K562 (cell line): Measurements from ENCODE around the gene CHD3. TPM values are rescaled to one million over a fixed set of nuclear protein-coding genes. Genes with fewer than 3 reads are reported as not detected.

Experiments
- ATF1 ChIP-seq, 2 experiments: fragments of 450-650 bp in 1 of 2; IDR thresholded peaks; 2 replicates each; pipeline ENCODE4 v1.6.1; 2016; ENCODE audit warnings: missing compliant biosample characterization in 1 of 2, missing genetic modification characterization in 1 of 2
- ATF3 ChIP-seq, 2 experiments: fragments of 450-650 bp in 1 of 2; sonication (generic) in 1 of 2; formaldehyde crosslinking in 1 of 2; IDR thresholded peaks in 1 of 2; conservative IDR thresholded peaks in 1 of 2; 2 replicates each; pipeline versions ENCODE4 v1.6.1 to v1.8.1; 2016 to 2023; ENCODE audit warnings: mild to moderate bottlenecking in 2 of 2, moderate library complexity in 2 of 2, inconsistent platforms in 1 of 2, missing genetic modification reagents in 1 of 2
- BRCA1 ChIP-seq, 2 experiments: fragments of 450-650 bp in 1 of 2; sonication (generic) in 1 of 2; formaldehyde crosslinking in 1 of 2; IDR thresholded peaks; 2 replicates each; pipeline versions ENCODE4 v1.5.0 to v1.6.1; 2017 to 2020; ENCODE audit warnings: mild to moderate bottlenecking in 1 of 2, missing genetic modification reagents in 1 of 2
- CGGBP1 ChIP-seq: fragments of 250-450 bp; sonication (Bioruptor Pico); IDR thresholded peaks from 2 replicates; pipeline ENCODE4 v1.9.0; 2021; ENCODE audit warnings: mild to moderate bottlenecking
- CHAMP1 ChIP-seq: fragments of 450-650 bp; IDR thresholded peaks from 2 replicates; pipeline ENCODE4 v1.6.1; 2016; ENCODE audit warnings: mild to moderate bottlenecking
- CHD1 ChIP-seq: fragments of 200-600 bp; sonication (generic); IDR thresholded peaks from one replicate; pipeline ENCODE4 v1.6.1; 2012; ENCODE audit warnings: mild to moderate bottlenecking, moderate library complexity, low read length, inconsistent platforms
- CREBBP ChIP-seq: IDR thresholded peaks from one replicate; pipeline ENCODE4 v1.6.1; 2012; ENCODE audit warnings: low read depth, mild to moderate bottlenecking, control low read depth, inconsistent platforms, low read length
- ELF4 ChIP-seq: fragments of 450-650 bp; formaldehyde crosslinking; IDR thresholded peaks from 2 replicates; pipeline ENCODE4 v1.4.0; 2022; ENCODE audit warnings: missing genetic modification characterization
- FOXA1 ChIP-seq: fragments of 450-650 bp; IDR thresholded peaks from 2 replicates; pipeline ENCODE4 v1.6.1; 2016; ENCODE audit warnings: mild to moderate bottlenecking, borderline replicate concordance
- HES1 ChIP-seq: fragments of 450-650 bp; IDR thresholded peaks from 2 replicates; pipeline ENCODE4 v1.6.1; 2016; ENCODE audit warnings: low read depth, mild to moderate bottlenecking, moderate library complexity
- ID3 ChIP-seq, 2 experiments: fragments of 250-450 bp in 1 of 2; fragments of 450-650 bp in 1 of 2; sonication (Bioruptor Pico) in 1 of 2; IDR thresholded peaks; 2 replicates each; pipeline versions ENCODE4 v1.6.1 to v1.8.0; 2016 to 2021; ENCODE audit warnings: mild to moderate bottlenecking in 2 of 2, moderate library complexity in 2 of 2, missing compliant biosample characterization in 1 of 2, missing genetic modification characterization in 1 of 2
- KDM2B ChIP-seq: fragments of 250-450 bp; sonication (Bioruptor Pico); IDR thresholded peaks from 2 replicates; pipeline ENCODE4 v1.8.0; 2021; ENCODE audit warnings: mild to moderate bottlenecking, moderate library complexity
- KLF1 ChIP-seq: fragments of 450-650 bp; IDR thresholded peaks from 2 replicates; pipeline ENCODE4 v1.6.1; 2016; ENCODE audit warnings: missing genetic modification characterization, missing compliant biosample characterization
- KLF16 ChIP-seq: IDR thresholded peaks from 2 replicates; pipeline ENCODE4 v1.6.1; 2016; ENCODE audit warnings: antibody characterized with exemption
- LCOR ChIP-seq: sonication (generic); formaldehyde crosslinking; IDR thresholded peaks from 2 replicates; pipeline ENCODE4 v1.8.0; 2022; ENCODE audit warnings: mild to moderate bottlenecking, missing genetic modification reagents
- PHB2 ChIP-seq: fragments of 450-650 bp; IDR thresholded peaks from 2 replicates; pipeline ENCODE4 v1.6.1; 2017; ENCODE audit warnings: low read depth
- POLR2G ChIP-seq: fragments of 200-400 bp; formaldehyde crosslinking; IDR thresholded peaks from 2 replicates; pipeline ENCODE4 v1.6.1; 2017; ENCODE audit warnings: low read depth, mild to moderate bottlenecking, antibody characterized with exemption, low read length, moderate library complexity
- RBFOX2 ChIP-seq: fragments of 200-400 bp; formaldehyde crosslinking; IDR thresholded peaks from 2 replicates; pipeline ENCODE4 v1.6.1; 2017; ENCODE audit warnings: low read depth, mild to moderate bottlenecking, low read length, moderate library complexity
- SPI1 ChIP-seq: IDR thresholded peaks from 2 replicates; pipeline ENCODE4 v1.6.1; 2011; ENCODE audit warnings: low read depth, low read length, control low read depth, borderline replicate concordance
- TEAD2 ChIP-seq: fragments of 450-650 bp; IDR thresholded peaks from 2 replicates; pipeline ENCODE4 v1.6.1; 2016; ENCODE audit warnings: missing genetic modification characterization, control low read depth, missing compliant biosample characterization
- XRCC5 ChIP-seq: fragments of 200-400 bp; formaldehyde crosslinking; IDR thresholded peaks from 2 replicates; pipeline ENCODE4 v1.6.1; 2017; ENCODE audit warnings: low read depth, mild to moderate bottlenecking, low read length
- YBX1 ChIP-seq: fragments of 450-650 bp; IDR thresholded peaks from 2 replicates; pipeline ENCODE4 v1.7.1; 2016; ENCODE audit warnings: mild to moderate bottlenecking
- ZNF75A ChIP-seq: fragments of 450-650 bp; formaldehyde crosslinking; IDR thresholded peaks from 2 replicates; pipeline ENCODE4 v1.4.0; 2020; ENCODE audit warnings: mild to moderate bottlenecking
- ZNF76 ChIP-seq: fragments of 250-450 bp; sonication (Bioruptor Pico); IDR thresholded peaks from 2 replicates; pipeline ENCODE4 v1.4.0; 2020; ENCODE audit warnings: mild to moderate bottlenecking, moderate library complexity, borderline replicate concordance
- polyA plus RNA-seq, 8 experiments: library from polyadenylated mRNA; depleted of rRNA in 4 of 8; stranded (reverse) in 5 of 8; unstranded in 3 of 8; fragments of >200 nt; fragmentation: Nextera tagmentation in 2 of 8; fragmentation: Illumina TruSeq in 1 of 8; extraction: Ambion mirVana in 2 of 8; extraction: Trizol in 1 of 8; gene quantifications; 2 replicates each; pipeline versions ENCODE4 v1.2.1 to v1.2.3, GENCODE V29; 2011 to 2014; ENCODE audit warnings: inconsistent platforms in 1 of 8, missing spikeins in 1 of 8
- total RNA-seq, 7 experiments: library from RNA; depleted of rRNA in 6 of 7; stranded (reverse); fragments of >200 nt in 6 of 7; fragmentation: Illumina TruSeq in 2 of 7; extraction: Trizol in 2 of 7; gene quantifications; 2 replicates each; pipeline versions ENCODE4 v1.2.1 to v1.2.3, GENCODE V29; 2011 to 2021; ENCODE audit warnings: low replicate concordance in 1 of 7

Gene CHD3
- total and polyA plus RNA-seq, 9 of the 15 experiments (the other 6 are each of a cell fraction or from before 2014, with no cell fraction given) = 0.39 to 38.2 (median 21.2) TPM

GRCh38 chr17:7915611-7916384 is 27.2 kb downstream of the CHD3 start, which contains the start of gene RNF227 (continued):
- TF ChIP-seq ATF3 (IDR thresholded peaks at IDR 0.05) (no peak), ATF3 (CRISPR knock-in tag; conservative IDR thresholded peaks at IDR 0.05) (no peak), RBFOX2 (peak; percentile 91), SPI1 (no peak), PHB2 (no peak), CHD1 (no peak), FOXA1 (no peak), ZNF75A (CRISPR knock-in tag) (no peak), LCOR (peak; percentile 90), ZNF76 (CRISPR knock-in tag) (no peak), TEAD2 (no peak), ID3 (CRISPR knock-in tag; IDR thresholded peaks at IDR 0.05) (no peak), ID3 (tag; IDR thresholded peaks at IDR 0.05) (no peak), ELF4 (CRISPR knock-in tag) (no peak), KLF16 (no peak), CREBBP (no peak), ATF1 (CRISPR knock-in tag; IDR thresholded peaks at IDR 0.05) (no peak), ATF1 (tag; IDR thresholded peaks at IDR 0.05) (peak; percentile 46), BRCA1 (IDR thresholded peaks at IDR 0.05) (no peak), BRCA1 (CRISPR knock-in tag; IDR thresholded peaks at IDR 0.05) (no peak), CGGBP1 (CRISPR knock-in tag) (no peak), CHAMP1 (no peak), KDM2B (CRISPR knock-in tag) (peak; percentile 22; the same call in 1 of the 2 replicates), POLR2G (peak; percentile 89), XRCC5 (no peak), KLF1 (0 out of 2 replicates have a peak, but pooled peaks have one; percentile 65), HES1 (peak; percentile 72; the same call in 1 of the 2 replicates), YBX1 (no peak)
